Gastroesophageal sphincter (tissue), 3 donors: ENCODE data around the gene CSNK1E.
A peak's percentile ranks its signal among the peaks of the same experiment; 100 is the strongest.

Source experiments
- POLR2A ChIP-seq, 2 donors: fragments of 450-650 bp; IDR thresholded peaks; one replicate each; pipeline ENCODE4 v1.6.1; 2017; ENCODE audit warnings: antibody characterized with exemption in 2 of 2, mild to moderate bottlenecking in 2 of 2, moderate library complexity in 1 of 2
- POLR2AphosphoS5 ChIP-seq: sonication (generic); formaldehyde crosslinking; IDR thresholded peaks from one replicate; pipeline ENCODE4 v1.6.1; 2017; ENCODE audit warnings: antibody characterized with exemption
- TF ChIP-seq, protein P1 (sequence below), 4 experiments: fragments of 200-600 bp in 2 of 4; fragments of 450-650 bp in 2 of 4; sonication (generic) in 1 of 4; IDR thresholded peaks; one replicate each; pipeline ENCODE4 v1.5.1; 2017 to 2019; ENCODE audit warnings: antibody characterized with exemption in 4 of 4, mild to moderate bottlenecking in 2 of 4, moderate library complexity in 2 of 4

DNA sequence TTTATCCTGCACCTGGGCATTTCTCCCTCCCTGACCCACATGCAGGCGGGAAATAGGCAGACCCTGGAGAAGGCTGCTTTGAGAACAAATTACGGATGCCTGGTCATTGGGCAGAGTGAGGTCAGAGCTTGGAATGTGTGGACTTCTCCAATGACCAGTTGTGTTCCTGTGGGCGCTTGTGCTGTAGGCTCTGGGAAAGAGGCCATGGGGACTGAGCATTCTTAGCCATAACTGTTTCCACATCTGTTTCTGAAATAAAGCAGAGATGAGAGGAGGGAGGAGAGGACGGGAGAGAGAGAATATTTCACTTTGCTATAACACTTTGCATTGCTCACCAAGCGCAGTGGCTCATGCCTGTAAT lies 33.2 kb downstream of the CSNK1E start:
- TF ChIP-seq, protein P1, sequence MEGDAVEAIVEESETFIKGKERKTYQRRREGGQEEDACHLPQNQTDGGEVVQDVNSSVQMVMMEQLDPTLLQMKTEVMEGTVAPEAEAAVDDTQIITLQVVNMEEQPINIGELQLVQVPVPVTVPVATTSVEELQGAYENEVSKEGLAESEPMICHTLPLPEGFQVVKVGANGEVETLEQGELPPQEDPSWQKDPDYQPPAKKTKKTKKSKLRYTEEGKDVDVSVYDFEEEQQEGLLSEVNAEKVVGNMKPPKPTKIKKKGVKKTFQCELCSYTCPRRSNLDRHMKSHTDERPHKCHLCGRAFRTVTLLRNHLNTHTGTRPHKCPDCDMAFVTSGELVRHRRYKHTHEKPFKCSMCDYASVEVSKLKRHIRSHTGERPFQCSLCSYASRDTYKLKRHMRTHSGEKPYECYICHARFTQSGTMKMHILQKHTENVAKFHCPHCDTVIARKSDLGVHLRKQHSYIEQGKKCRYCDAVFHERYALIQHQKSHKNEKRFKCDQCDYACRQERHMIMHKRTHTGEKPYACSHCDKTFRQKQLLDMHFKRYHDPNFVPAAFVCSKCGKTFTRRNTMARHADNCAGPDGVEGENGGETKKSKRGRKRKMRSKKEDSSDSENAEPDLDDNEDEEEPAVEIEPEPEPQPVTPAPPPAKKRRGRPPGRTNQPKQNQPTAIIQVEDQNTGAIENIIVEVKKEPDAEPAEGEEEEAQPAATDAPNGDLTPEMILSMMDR (IDR thresholded peaks at IDR 0.05): no peak
- TF ChIP-seq POLR2AphosphoS5: peak; percentile 85
- TF ChIP-seq POLR2A (IDR thresholded peaks at IDR 0.05): no peak
